NOMO-1 treated with dmso at 0.1 percent for 144 hours (cell line): ENCODE data around the gene TAPBP.

Experiments
- DNase-seq: peaks from one replicate; lab custom pipeline; 2025; ENCODE audit not compliant: unreplicated experiment; lab: John Stamatoyannopoulos, UW

The TAPBP gene

DNA sequence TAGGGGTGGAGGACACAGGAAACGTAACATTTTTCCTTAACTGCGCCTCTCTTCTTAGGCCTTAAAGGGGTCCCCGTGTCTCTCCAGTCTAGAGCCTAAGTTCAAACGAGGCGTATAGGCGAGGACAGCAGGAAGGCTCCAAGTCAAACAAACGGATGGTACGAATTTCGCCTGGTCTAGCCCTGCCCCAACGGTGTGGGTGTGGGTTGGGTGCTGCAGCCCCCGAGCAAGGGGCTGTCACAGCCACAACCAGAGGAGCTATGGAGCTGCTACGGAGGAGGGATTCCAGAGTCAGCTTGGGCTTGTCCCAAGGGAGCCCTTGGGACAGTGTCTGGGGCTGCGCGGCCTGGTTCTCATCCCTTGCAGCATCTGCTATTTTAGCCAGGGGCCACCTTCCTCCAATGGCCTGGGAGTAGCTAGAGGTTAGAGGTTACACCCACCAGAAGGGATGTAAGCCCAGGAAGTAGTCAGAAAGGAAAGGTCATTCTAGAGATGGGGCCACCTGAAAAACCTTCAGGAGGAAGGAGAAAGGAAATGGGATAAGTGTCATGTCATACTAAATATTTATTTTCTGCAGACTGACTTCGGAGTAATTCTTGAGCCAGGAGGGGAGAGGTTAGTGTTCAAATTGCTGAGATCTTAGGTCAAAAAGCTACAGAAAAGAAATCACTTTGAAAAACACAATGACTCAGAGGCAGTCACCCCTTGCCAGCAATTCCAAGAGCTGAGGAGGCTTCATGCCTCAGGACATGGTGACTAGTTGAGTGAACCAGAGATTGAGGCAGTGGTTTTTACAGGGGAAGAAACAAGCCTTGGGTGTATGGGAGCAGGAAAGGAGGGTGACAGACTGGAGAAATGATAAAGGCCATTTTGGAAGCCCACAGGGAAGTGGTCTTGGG lies 63.9 kb downstream of the TAPBP start:
- no peak for DNase-seq
